Liver (tissue), 2 donors: ENCODE results near the gene CPLX1.

Experiments used
- TF ChIP-seq, protein P1 (sequence below): fragments of 150-350 bp; IDR thresholded peaks from 2 replicates; pipeline ENCODE4 v1.5.1; 2017; ENCODE audit warnings: improper control_type of control experiment, low read depth, low read length; ENCODE audit not compliant: missing input control
- TF ChIP-seq, protein P2 (sequence below): IDR thresholded peaks from 2 replicates; pipeline ENCODE4 v1.6.1; 2016; ENCODE audit warnings: antibody characterized with exemption
- donor health status: healthy.

DNA sequence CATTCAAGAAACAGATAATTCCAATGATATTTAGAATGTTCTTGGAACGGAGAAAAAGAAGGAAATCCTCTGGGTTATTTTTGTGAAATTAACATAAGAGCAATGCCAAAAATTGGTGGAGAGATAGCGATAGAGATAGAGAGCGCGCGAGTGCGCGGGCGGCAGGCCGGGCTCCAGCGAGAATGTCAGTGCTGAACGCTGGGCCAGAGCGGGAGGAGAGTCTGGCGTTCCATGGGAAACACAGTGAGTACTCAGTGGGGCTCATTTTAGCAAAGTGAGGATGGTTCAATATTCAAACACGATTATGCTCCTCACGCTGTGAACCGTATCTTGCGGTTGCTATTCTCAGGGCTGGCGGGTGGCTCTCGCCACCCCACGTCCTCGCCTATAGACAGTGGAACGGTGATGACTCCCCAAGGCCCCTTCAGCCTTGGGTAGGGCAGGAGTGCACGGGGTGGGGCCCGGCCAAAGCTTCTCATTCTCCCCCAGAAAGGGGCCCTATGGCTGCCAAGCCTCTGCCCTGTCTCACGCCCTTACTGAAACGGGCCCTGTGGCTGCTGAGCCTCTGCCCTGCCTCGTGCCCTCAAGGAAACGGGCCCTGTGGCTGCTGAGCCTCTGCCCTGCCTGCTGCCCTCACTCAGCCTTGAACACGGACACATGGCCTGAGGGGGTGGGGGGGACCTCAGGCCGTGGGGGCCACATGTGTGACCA is 16.9 kb downstream of the CPLX1 start:
- TF ChIP-seq, protein P1, sequence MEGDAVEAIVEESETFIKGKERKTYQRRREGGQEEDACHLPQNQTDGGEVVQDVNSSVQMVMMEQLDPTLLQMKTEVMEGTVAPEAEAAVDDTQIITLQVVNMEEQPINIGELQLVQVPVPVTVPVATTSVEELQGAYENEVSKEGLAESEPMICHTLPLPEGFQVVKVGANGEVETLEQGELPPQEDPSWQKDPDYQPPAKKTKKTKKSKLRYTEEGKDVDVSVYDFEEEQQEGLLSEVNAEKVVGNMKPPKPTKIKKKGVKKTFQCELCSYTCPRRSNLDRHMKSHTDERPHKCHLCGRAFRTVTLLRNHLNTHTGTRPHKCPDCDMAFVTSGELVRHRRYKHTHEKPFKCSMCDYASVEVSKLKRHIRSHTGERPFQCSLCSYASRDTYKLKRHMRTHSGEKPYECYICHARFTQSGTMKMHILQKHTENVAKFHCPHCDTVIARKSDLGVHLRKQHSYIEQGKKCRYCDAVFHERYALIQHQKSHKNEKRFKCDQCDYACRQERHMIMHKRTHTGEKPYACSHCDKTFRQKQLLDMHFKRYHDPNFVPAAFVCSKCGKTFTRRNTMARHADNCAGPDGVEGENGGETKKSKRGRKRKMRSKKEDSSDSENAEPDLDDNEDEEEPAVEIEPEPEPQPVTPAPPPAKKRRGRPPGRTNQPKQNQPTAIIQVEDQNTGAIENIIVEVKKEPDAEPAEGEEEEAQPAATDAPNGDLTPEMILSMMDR: no peak
- TF ChIP-seq, protein P2, sequence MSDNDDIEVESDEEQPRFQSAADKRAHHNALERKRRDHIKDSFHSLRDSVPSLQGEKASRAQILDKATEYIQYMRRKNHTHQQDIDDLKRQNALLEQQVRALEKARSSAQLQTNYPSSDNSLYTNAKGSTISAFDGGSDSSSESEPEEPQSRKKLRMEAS: no peak
